Measurements from ENCODE around the gene RBM44.

DNA sequence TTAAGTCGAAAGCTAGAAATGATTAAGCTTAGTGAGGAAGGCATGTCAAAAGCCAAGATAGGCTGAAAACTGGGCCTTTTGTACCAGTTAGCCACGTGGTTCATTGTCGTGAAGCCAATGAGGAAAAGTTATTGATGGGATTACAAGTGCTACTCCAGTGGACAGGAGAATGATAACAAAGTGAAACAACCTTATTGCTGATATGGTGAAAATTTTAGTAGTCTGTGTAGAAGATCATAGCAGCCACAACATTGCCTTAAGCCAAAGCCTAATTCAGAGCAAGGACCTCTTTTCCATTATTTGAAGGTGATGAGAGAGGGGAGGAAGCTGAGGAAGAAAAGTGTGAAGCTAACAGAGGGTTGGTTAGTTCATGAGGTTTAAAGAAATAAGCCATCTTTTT, 36.8 kb downstream of the RBM44 start:
- TF ChIP-seq, protein P1, sequence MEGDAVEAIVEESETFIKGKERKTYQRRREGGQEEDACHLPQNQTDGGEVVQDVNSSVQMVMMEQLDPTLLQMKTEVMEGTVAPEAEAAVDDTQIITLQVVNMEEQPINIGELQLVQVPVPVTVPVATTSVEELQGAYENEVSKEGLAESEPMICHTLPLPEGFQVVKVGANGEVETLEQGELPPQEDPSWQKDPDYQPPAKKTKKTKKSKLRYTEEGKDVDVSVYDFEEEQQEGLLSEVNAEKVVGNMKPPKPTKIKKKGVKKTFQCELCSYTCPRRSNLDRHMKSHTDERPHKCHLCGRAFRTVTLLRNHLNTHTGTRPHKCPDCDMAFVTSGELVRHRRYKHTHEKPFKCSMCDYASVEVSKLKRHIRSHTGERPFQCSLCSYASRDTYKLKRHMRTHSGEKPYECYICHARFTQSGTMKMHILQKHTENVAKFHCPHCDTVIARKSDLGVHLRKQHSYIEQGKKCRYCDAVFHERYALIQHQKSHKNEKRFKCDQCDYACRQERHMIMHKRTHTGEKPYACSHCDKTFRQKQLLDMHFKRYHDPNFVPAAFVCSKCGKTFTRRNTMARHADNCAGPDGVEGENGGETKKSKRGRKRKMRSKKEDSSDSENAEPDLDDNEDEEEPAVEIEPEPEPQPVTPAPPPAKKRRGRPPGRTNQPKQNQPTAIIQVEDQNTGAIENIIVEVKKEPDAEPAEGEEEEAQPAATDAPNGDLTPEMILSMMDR (conservative IDR thresholded peaks at IDR 0.05; ENCODE audit: low read depth, low read length), result no peak
- no peak for TF ChIP-seq EZH2 (IDR thresholded peaks at IDR 0.05; ENCODE audit: borderline replicate concordance, low read depth, low read length, poor library complexity, severe bottlenecking)
